Heart left ventricle (tissue), 13 donors: ENCODE data around the gene PHF10.
A peak's percentile ranks its signal among the peaks of the same experiment; 100 is the strongest.

Source experiments
- CTCF ChIP-seq, 12 donors: fragments of 200-600 bp; sonication (generic) in 4 of 12; IDR thresholded peaks; one replicate each; pipeline versions ENCODE4 v1.5.0 to v1.8.0; 2018 to 2022; ENCODE audit warnings: antibody characterized with exemption in 12 of 12, mild to moderate bottlenecking in 5 of 12
- POLR2A ChIP-seq, 2 donors: fragments of 450-650 bp; IDR thresholded peaks; one replicate each; pipeline ENCODE4 v1.6.1; 2017; ENCODE audit warnings: antibody characterized with exemption in 2 of 2, mild to moderate bottlenecking in 2 of 2, moderate library complexity in 2 of 2
- donor health status: ischemic (EF 13 %, LVEDD 7.1; RV severe dilation, severe dysfunction).
- donor health status: DM: no; HTN: yes; CAD: no.
- donor health status: DM: no; HTN: no; CAD: no.
- donor health status: ischemic (EF 25% LVEDD 6.9; RV normal size, moderate dysfunction).
- donor health status: ischemic (EF 25% LVEDD 5.7; RV mildly dilated, moderate dysfunction).
- donor health status: ischemic (EF 35%, LVEDD 5.7; RV mildly dilated, moderate dysfunction).
- donor health status: nonischemic (EF 11% LVEDD 7.7; RV severe dilation, severe dysfunction).
- donor health status: DM: yes; HTN: yes; CAD: no.
- donor health status: PGD.
- donor health status: ischemic (EF 29% LVEDD 5.4; RV normal size, mild dysfunction).
- donor health status: nonischemic (EF 23%, LVEDD 6.1; RV moderate dilation, normal function).

GRCh38 chr6:169724494-169725124, at the start of gene PHF10:
- TF ChIP-seq CTCF (IDR thresholded peaks at IDR 0.05), result peak in 1 of 12 donors; percentile 16
- TF ChIP-seq POLR2A (IDR thresholded peaks at IDR 0.05), result no peak
